Uterus (tissue), 2 donors: ENCODE results near the gene PDE4DIP.
"Not testable (repeated sequence)": the region's sequence is repeated elsewhere in the genome, so short reads cannot be mapped to it uniquely, and the experiment has no call there.

Source experiments
- CTCF ChIP-seq, 4 experiments: fragments of 200-600 bp in 2 of 4; fragments of 450-650 bp in 2 of 4; sonication (generic) in 2 of 4; IDR thresholded peaks; one replicate each; pipeline ENCODE4 v1.5.1; 2016 to 2019; ENCODE audit warnings: antibody characterized with exemption in 4 of 4, mild to moderate bottlenecking in 2 of 4, moderate library complexity in 1 of 4
- POLR2A ChIP-seq, 2 donors: fragments of 450-650 bp; IDR thresholded peaks; one replicate each; pipeline ENCODE4 v1.6.1; 2016; ENCODE audit warnings: antibody characterized with exemption in 2 of 2, mild to moderate bottlenecking in 1 of 2, moderate library complexity in 1 of 2

- TF ChIP-seq CTCF, POLR2A (IDR thresholded peaks at IDR 0.05): not testable (repeated sequence)
These were observed 146.1 kb downstream of the PDE4DIP start for GRCh38 chr1:148990233-148990788.
